HG02610 (cell line): Measurements from ENCODE around the gene HOXA11.

Experiments
- ATAC-seq: cut with Tn5 transposase; IDR thresholded peaks from one replicate; pipeline ENCODE4 v1.9.1; 2021; ENCODE audit warnings: mild to moderate bottlenecking, moderate library complexity; ENCODE audit not compliant: unreplicated experiment

Gene HOXA11

DNA sequence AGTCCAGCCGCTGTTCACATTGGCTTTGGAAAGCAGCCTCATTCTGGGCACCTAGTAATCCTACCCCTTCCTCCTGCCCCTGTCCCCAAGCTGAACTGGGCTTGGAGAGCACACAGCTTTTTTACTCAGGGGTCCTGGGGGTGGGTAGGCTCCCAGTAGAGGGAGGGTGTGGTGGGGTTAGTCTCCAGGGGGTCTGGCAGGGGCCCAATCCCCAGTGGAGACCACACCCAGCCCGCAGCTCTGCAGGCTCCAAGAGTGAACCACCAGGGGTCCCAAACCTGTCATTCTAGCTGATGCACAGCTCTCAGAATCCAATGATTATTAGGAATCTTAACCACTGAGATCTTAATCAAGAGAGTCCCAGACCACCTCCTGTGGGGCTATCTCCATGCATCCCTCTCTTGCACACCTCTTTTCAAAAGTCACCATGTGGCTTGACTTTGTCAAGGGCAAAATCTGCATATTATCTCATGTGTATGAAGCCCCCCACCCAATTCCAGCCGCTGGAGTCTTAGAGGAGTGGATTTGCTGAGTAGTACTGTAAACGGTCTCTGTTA, 2.7 kb downstream of the HOXA11 start:
- no peak for ATAC-seq

DNA sequence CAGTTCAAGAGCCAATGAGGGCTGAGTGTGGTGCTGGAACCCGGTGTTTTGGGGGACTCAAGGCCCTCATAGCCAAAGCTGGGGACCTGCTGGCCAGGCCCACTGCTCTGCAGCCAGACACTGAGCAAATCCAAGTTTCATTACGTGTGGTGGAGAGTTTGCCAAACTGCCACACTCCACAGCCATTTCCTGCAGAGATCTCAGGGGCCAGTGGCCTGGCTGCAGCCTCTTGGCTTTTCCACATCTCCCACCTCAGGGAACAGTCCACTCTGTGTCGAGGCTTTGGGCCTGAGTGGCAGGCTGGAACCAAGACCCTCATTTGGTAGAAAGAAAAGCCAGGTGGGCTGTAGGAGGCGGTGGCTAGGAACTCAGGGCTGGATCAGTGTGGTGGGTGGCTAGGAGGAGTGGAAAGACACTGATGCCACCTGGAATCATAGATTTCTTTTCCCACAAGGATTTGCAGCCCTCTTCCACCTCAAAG, 3.2 kb downstream of the HOXA11 start:
- ATAC-seq: no peak

DNA sequence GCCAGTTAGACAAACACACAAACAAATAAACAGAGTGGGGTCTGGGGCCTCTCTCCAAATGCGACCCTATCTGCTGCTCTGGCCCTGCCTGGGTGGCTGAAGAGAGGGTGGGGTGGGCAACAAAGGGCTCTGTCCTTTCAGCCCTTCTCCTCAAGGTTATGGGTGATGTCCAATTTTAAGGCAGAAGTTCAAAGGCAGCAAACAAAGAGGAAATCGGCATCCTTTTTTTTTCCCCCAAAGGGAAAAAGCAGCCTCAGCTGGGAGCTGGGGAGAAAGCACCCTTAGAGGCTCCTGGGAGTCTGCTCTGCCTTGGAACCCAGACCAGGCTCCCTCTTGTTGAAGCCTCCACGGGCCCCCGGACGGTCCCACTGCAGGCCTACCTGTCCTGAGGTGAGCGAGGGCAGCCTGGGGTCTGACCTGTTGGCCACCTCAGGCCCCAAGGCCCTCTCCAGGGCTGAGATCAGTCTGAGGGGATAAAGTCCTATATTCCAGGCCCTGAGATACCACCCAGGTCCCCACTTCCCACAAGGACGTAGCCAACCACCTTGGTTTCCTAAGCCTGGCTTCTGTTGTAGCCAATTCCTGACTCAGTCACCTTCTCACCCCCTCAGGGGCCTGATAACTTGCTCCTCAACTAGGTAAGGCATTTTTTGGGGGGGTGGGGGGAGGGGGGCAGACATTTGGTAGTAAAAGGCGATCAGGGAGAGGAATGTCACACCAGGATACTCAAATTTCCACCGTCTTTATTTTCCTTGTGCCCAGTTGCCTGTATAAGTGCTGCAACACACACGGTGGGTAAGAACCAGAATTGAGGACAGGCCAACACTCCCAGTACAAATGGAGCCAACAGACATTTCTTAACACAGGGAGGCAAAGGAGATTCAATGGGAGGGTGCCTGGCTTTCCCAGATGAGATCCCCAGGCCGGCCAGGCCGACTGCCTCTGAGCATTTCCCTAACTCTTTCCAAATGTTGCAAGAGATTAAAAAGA, 4.3 kb downstream of the HOXA11 start:
- no peak for ATAC-seq

DNA sequence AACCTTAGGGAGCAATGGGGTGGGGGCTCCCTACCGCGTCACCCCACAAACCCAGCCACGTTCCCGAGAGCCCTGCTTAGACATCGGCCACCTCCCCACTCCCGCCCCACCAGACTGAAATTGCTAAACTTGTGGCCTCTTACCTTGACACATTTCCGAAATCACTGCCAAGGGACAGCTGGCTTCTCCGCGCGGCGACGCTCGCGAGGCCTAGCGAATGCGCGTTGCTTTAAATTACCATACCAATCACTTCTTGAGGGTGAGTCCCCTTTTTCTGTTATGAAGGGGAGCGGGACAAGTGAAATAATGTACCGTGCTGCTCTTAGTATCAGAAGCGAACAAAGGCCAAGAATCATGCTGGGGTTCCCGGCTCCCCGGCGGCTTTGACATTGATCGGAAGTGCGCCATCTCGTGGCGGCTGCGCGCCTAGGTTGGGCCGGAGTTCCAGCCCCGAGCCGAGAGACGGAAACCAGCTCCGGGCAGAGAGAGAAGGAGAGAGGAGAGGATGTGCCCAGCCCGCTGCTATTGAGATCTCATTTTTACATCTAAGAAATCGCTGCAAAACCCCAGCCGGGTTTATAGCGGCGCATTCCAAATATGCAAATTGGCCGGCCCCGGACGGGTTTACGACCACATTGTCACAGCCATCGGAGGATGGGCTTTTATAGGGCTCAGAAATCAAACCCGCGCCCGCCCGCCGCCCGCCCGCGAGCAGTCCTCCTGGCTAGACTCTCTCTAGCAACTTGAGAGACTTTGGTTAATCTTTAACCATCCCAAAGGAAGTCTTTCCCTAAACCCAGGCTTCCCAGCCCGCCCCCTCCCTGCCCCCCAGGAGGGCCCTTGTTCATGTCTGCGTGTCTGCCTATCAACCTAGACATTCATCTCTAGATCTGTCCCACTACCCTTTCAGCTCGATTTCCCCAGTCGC, 5.3 kb downstream of the HOXA11 start:
- ATAC-seq: no peak

DNA sequence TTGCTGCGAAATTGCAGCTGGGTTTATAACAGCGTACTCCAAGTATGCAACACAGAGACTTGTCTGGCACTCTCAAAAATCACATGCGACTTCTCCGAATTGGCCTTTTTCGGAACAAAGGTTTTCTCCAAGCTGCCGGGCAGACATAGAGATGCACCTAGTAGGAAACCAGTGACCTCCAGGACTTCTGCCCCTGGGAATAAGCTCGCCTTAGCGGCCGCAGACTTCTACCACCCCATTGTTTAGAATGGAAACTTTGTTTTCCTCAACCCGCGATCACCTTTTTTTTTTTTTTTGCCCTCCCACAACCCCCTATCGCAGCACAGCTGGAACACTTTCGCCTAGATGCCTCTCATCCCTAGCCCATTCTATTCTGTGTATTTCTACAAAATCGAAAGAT, 6.0 kb downstream of the HOXA11 start:
- ATAC-seq: no peak

DNA sequence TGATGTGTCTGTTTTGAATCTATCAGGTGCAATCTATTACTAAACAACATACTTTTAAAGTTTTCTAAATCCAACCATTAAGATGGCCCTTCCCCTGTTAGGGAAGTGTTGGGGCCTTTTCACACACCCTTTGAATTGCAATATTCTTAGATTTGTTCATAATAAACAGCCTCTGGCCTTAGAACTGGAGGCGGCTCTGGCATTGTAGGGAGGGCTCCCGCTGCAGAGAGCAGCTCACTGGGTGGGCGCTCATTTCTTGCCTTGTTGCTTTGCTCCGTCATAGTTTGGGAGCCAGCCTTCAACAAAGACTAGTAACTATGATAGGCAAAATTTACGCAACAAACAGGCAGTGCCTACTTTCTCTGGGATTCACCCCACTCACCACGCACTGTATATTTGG, 6.7 kb downstream of the HOXA11 start:
- ATAC-seq: no peak

DNA sequence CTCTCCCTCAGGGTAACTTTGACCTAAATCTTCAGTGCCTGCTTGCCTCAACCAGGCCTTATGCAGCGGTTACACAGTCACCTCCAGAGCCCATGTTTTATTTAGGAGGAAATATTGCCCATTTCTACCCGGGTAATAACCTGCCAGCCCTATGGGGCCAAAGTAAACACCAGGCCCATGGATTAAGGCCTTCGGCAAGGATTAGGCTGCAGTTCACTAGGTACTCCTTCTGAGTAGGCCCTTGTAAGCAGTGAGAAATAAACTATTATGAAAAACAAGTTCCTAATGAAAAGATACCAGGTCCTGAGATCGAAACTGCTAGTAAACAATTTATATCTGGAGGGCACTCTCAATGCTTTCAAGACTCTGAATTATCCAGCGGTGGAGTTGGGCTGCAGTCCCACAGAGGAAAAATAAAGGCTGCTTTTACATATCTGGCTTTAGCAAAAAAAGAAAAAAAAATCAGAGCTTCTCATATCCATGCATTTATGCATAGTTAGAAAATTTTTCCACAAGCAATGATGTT, 7.2 kb downstream of the HOXA11 start:
- no peak for ATAC-seq

DNA sequence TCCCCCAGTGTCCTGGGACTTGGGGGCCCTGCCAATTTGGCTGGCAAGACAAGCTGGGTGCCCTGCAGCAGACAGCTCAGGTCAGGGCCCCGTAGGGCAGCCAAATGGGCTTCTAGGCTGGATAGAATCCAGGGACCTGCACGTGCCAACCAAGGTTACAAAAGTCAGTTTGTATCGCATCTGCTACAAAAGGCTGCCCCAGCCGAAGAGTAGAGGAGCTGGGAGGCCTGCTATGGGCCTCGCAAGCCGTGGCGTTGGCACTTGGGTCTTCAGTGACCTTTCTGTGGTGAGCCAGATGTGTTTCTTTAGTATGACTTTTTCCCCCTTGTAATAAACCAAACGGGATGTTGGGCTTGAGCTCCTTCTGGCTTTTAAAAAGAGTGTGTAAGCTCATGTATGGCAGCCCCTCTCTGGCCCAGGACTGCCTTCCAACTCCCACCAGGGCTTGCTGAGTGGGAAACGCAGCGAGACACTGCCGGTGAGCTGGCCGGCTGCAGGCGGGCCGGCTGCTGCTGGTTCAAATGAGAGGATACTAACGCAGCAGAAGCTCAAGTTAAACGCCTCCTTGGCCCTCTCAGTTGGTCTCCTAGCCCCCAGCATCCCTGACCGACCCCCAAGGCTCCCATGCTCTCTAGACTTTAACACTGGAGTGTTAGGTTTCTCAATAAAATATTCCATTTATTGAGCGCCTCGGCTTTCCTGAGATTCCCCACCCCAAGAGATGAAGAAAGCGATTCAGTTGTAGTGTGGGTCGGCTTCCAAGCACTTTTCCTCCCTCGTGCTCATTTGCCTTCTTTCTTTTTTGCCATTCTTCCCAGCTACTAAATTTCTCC, 7.9 kb downstream of the HOXA11 start:
- no peak for ATAC-seq

DNA sequence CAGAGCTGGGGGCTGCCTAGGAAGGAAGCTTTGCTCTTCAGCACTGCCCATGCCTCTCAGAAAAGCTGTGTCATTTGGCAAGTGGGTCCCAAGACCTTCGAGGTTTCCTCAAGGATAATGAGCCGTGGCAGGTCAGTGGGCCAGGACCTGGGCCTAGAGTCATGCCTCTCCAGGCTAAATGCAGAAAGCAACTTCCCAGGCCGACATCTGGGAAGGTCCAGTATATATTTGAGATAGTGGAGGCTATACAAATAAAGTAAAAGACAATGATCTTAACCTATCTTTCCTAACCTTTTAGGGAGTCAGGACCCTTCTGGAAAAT, 8.5 kb downstream of the HOXA11 start:
- ATAC-seq: no peak

DNA sequence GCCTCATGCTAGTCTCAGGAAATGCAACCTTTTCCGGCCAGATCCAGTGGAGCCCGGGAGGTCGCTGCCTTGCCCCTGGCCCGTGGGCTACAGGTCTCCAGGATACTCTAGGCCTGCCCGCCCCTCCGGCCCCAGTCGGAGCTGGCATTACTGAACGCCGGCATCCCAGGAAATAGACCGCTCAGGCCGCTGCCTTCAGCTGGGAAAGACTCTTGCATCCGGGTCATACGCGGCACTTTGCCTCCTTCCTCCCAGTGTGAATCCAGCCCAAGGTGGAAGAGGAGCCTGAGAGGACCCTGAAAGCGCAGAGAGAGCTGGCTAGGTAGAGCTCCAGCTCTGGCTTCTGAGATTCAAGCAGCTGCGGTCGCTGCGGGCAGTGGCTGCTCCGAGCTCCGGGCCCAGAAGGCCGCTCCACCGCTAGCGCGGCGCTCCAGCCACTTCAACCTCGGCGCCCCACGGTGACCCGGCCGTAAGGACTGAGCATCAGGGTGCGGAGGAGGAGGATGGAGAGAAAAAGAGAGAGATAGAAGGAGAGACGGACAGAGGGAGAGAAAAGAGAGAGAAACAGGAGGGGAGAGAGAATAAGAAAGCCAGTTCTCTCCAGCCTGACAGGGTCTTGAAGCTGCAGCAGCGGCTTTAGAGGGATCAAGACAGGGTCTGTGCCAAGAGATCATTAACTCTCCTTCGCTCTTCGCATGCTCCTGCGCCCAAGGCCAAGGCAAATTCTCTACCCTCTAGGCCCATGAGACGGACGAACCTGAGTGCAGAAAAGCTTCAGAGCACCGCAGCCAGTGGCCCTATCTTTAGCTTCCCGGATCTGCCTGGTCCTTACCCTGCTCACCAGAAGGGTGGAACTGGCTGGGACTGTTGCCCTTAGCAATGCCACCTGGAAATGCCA, 9.2 kb downstream of the HOXA11 start:
- ATAC-seq: no peak

DNA sequence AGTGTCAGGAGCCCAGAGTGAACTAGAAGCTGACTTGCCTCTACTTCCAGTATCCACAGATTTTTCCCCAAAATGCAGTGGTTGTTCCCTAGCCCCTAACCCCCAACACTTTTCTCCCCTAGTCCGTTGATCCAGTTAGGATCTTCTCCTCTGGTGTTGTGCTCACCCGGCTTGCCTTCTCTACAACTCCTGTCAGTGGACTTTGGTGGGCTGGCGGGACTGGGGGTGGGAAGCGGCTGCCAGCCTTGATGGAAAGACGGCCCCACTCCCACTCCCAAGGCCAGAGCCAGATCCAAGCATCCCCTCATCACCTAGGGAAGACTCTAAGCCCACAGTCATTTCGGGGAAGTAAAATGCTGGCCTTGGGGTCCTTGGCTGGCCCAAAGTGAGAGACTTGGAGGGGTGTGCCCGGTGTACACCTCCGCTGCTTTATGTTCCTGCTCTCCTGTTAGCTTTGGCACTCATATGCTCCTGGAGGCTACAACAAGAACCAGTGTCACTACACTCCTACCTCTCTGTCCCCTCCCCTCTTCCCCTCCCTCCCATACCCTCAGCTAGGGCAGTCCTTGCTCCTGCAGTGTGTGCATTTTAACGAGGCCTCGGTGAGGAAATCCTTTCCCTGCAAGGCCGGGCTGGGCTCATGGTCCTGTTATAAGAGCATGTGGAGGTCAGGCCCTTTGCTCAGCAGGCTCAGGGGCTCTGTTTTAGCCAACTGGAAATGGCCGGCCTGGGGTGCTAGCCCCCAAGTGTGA, 10.0 kb downstream of the HOXA11 start:
- ATAC-seq: no peak

DNA sequence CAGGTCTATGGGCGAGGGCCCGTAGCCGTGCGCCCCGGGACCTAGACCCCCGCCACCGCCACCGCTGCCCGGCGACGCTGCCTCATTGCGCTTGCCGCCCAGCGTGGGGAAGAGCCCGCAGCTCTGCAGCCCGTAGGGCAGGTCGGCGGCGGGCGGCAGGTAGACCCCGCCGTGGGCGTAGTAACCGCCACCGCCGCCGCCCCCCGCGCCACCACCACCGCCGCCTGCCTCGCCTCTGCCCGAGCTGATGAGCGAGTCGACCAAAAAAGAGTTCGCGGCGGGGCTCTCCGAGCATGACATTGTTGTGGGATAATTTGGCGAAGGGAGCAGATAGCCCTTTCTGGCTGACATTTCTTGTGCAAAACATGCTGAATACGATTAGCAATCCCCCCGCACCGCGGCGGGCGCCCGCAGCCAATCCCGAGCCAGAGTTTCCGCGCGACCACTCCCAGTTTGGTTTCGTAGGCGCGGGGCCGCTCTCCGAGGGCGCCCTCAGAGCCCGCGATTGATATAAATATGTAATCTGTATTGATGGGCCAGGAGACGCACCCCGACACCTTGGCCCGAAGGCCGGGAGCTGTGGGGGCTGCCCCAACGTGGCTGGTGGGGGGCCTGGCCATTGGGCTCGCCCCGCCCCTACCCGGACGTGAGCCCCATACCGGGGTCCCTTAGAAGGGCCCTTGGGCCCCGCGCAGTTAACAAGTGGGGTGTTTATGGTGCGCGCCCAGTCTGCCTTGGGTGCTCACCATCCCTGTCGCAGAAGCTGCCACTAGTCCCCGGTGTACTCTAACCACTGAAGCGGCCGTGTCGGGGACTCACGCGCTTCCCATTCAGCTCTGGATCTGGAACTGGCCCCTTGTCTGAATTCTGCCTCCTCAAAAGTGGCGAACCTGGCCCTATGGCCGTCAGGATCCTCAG, 10.8 kb downstream of the HOXA11 start, which contains the start of gene HOXA10:
Gene HOXA10 (minus strand): TSS at position 365 of the 918 bp plus-strand sequence. CDS start 14 bp downstream, at position 351.
- no peak for ATAC-seq

DNA sequence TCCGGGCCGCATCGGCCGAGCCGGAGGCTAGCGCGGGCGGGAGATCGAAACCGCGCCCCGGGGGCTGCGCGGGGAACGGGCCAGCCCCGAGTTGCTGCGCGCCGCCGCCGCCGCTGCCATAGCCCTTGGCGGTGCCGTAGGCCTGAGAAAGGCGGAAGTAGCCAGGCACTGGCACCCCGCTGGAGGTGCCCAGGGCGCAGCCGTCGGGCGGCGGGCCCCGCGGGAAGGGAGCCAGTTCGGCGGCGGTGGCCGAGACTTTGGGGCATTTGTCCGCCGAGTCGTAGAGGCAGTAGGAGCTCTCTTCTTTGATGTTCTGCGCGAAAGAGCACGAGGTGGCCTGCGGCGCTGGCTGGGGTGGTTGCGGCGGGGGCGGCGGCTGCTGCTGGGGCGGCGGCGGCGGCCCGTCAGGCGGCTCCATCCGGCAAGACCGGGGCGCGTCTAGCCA, 11.5 kb downstream of the HOXA11 start:
- no peak for ATAC-seq

DNA sequence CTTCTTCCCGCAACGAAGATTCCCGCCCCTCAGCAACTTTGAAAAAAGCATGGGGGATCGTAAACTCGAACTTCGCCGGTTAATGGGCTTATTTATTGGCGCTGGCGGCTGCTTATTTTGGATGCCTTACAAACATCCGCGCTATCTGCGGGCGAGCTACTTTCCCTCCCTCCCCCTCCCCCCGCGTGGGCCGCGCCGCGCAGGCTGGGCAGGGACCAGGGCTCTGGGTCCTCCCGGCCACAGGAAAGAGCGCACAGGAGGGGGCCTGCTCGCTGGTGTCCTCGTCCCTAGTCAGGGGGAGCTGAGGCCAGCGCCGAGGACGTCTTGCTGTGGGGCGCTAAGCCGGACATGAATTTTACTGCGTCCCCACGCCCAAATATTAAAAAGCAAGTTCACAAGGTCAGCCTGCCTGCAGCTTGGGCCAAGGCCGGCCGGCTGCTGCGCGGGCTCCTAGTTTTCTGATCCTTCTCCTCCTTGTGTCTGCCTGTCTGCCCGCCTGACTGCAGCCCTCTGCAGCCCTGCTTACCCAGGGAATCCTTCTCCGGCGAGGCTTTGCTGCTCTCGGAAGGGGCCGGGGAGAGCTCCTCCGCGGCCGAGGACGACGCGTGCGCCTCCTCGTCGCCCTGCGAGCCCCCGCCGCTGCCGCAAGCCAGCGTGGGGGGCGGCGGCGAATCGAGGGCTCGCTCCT, 12.1 kb downstream of the HOXA11 start:
- no peak for ATAC-seq

DNA sequence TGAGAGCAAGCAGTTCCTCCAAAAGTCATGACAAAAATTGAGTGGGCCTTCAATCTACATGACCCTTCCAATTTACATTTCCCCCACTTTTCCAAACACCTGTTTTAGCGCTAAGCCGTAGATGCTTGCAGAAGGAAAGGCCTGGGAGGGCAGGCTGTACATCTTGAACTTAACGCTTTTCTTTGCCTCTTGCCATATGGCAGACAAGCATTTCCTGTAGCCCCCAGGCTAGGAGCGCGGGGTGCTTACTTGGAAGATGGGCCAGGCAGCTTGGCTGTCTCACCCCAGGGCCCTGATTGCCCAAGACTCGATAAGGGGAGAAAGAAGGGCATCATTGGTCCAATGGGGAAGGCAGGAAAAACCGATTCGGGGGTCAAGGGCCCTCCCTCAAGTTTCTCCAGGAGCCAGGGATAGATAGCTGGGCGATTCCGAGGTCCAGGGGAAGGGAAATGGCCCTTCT, 12.7 kb downstream of the HOXA11 start:
- ATAC-seq: no peak

DNA sequence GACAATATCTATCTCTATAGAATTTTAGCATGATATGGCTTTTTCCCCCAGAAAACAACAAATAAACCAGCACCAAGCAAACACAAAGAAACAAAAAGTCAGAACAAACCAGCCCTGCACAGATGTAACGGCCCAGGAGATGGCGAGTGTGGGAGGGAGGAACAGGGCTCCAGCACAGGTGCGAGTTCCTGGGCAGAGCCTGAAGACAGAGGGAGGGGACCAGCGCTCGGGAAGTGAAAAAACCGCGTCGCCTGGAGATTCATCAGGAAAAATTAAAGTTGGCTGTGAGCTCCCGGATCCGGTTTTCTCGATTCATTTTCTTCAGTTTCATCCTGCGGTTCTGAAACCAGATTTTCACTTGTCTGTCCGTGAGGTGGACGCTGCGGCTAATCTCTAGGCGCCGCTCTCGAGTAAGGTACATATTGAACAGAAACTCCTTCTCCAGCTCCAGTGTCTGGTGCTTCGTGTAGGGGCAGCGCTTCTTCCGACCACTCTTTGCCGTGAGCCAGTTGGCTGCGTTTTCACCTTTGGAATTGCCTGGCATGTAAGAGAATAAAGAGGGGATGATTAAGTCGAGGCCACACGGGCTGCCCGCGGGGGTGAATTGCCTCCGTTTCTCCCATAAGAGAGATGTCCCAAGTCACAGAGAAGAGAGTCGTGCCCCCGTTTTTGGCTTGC, 13.3 kb downstream of the HOXA11 start:
- ATAC-seq: no peak
